ENCODE data around the gene MEA1. TPM values are rescaled to one million over a fixed set of nuclear protein-coding genes. Genes with fewer than 3 reads are reported as not detected.
A peak's percentile ranks its signal among the peaks of the same experiment; 100 is the strongest.

Gene MEA1
- total and polyA plus RNA-seq, 10 of the 15 experiments (the other 5 are each of a cell fraction or from before 2014, with no cell fraction given) = 59.1 to 148 (median 96.4) TPM

DNA sequence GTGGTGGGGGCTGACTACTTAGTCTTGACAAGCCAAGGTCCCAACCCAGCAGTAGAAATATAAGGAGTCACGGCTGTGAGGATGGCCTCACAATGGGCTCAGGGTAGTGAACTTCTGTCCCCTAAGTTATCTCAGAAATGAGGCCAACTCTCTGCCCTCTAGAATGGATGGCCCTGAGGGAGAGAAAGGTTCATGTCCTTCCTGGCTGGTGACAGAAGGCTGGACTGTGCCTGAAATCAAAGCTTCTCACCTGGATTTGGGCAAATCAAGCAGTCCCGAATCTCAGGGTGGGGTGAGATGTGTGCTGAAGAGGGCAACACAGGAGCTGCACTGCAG lies 20.4 kb upstream of the MEA1 start (continued):
- TF ChIP-seq, protein P1, sequence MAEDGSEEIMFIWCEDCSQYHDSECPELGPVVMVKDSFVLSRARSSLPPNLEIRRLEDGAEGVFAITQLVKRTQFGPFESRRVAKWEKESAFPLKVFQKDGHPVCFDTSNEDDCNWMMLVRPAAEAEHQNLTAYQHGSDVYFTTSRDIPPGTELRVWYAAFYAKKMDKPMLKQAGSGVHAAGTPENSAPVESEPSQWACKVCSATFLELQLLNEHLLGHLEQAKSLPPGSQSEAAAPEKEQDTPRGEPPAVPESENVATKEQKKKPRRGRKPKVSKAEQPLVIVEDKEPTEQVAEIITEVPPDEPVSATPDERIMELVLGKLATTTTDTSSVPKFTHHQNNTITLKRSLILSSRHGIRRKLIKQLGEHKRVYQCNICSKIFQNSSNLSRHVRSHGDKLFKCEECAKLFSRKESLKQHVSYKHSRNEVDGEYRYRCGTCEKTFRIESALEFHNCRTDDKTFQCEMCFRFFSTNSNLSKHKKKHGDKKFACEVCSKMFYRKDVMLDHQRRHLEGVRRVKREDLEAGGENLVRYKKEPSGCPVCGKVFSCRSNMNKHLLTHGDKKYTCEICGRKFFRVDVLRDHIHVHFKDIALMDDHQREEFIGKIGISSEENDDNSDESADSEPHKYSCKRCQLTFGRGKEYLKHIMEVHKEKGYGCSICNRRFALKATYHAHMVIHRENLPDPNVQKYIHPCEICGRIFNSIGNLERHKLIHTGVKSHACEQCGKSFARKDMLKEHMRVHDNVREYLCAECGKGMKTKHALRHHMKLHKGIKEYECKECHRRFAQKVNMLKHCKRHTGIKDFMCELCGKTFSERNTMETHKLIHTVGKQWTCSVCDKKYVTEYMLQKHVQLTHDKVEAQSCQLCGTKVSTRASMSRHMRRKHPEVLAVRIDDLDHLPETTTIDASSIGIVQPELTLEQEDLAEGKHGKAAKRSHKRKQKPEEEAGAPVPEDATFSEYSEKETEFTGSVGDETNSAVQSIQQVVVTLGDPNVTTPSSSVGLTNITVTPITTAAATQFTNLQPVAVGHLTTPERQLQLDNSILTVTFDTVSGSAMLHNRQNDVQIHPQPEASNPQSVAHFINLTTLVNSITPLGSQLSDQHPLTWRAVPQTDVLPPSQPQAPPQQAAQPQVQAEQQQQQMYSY (CRISPR knock-in tag; IDR thresholded peaks at IDR 0.05) = no peak

GRCh38 chr6:43033496-43034189 lies 19.9 kb upstream of the MEA1 start:
- TSS peak; percentile 57 for BruUV-seq (replicated peaks)
- CTCF ChIA-PET = no interaction called here
- no peak for TF ChIP-seq BACH1 (IDR thresholded peaks at IDR 0.05; ENCODE audit: borderline replicate concordance)
- no peak for TF ChIP-seq BMI1 (IDR thresholded peaks at IDR 0.05; ENCODE audit: borderline replicate concordance)
- no peak for TF ChIP-seq CBX3 (IDR thresholded peaks at IDR 0.05; ENCODE audit: borderline replicate concordance, low read depth)
- TF ChIP-seq CHD2 (IDR thresholded peaks at IDR 0.05; ENCODE audit: borderline replicate concordance, low read depth, low read length) = no peak
- no peak for TF ChIP-seq CEBPZ (IDR thresholded peaks at IDR 0.05; ENCODE audit: low read depth, low read length)
- no peak for TF ChIP-seq BCL3 (IDR thresholded peaks at IDR 0.05; ENCODE audit: borderline replicate concordance, insufficient read depth, low read depth, low read length, poor library complexity, severe bottlenecking)
- TF ChIP-seq NRF1 (conservative IDR thresholded peaks at IDR 0.05; ENCODE audit: low read depth, low read length) = no peak
- no peak for TF ChIP-seq JUND (IDR thresholded peaks at IDR 0.05; ENCODE audit: low read depth, low read length)
- no peak for TF ChIP-seq E4F1 (IDR thresholded peaks at IDR 0.05; ENCODE audit: borderline replicate concordance, partially characterized antibody)

More at GRCh38 chr6:43033496-43034189, 19.9 kb upstream of the MEA1 start:
- RAD21 ChIA-PET (ENCODE audit: unreplicated experiment) = no interaction called here
- ATAC-seq (no peak), DNase-seq (ENCODE audit: low read depth, low spot score) (no peak), FAIRE-seq (no peak)
- no peaks in the 10 kb centered on the region for H3K9me3 ChIP-seq (replicated peaks; ENCODE audit: control insufficient read depth, insufficient read depth, low read length)
- 97% methylated on average over 2 of the region's 2 CpGs for WGBS (ENCODE audit: insufficient coverage, insufficient replicate concordance, low lambda C conversion rate, missing lambda C conversion rate)
- H3K4me1 ChIP-seq (ENCODE audit: control insufficient read depth, insufficient read depth, low read length) = no peaks in the 10 kb centered on the region
- no peak overlapping the region for H3K9ac ChIP-seq (ENCODE audit: control insufficient read depth, insufficient read depth, low read length)
- no peaks in the 10 kb centered on the region for H4K20me1 ChIP-seq (ENCODE audit: control insufficient read depth, insufficient read depth)
- no peaks in the 10 kb centered on the region for H3K27me3 ChIP-seq (replicated peaks in 1 of 2; ENCODE audit: control insufficient read depth in 2 of 2, insufficient read depth in 2 of 2, low read length in 1 of 2)
- no peak overlapping the region for H2AFZ ChIP-seq (ENCODE audit: control insufficient read depth, low read depth, low read length)
- H3K4me3 ChIP-seq = no peak overlapping the region
- in situ Hi-C loops (cut with MboI) = no loop called here
- H3K27ac ChIP-seq (ENCODE audit: control insufficient read depth, insufficient read depth) = no peak overlapping the region
- SMC1A ChIA-PET (ENCODE audit: uncharacterized antibody, unreplicated experiment) = interaction anchor here (0.8 kb wide), 1 partner anchor 10 kb away, joined by 3 read pairs; no protein-coding TSS in a partner anchor
- POLR2A ChIA-PET = interaction anchor here (1.4 kb wide), 1 partner anchor 213 kb away, joined by 3 read pairs; no protein-coding TSS in a partner anchor
- H3K79me2 ChIP-seq (ENCODE audit: control insufficient read depth, insufficient read depth, low read length) = no peaks in the 10 kb centered on the region
- H3K4me2 ChIP-seq (ENCODE audit: control insufficient read depth, insufficient read depth) = no peak overlapping the region
- H3K36me3 ChIP-seq (ENCODE audit: control insufficient read depth in 2 of 2, insufficient read depth in 2 of 2, low read length in 1 of 2) = peaks cover 15 to 23% of the 10 kb centered on the region in 2 experiments
- intact Hi-C loops (cut with micrococcal nuclease; ENCODE audit: unreplicated experiment) = no loop called here
